BE2C (cell line): ENCODE measurements around the gene NAV2.

ENCODE experiments used
- DNase-seq: peaks from one replicate; pipeline ENCODE4 v3.0.0-alpha.2; 2020
- H3K27me3 ChIP-seq: fragments of 250-450 bp; sonication (Bioruptor Pico); 2 replicates; pipeline ENCODE4 v1.5.1; 2020; ENCODE audit warnings: mild to moderate bottlenecking
- H3K36me3 ChIP-seq: fragments of 250-450 bp; sonication (Bioruptor Pico); 2 replicates; pipeline ENCODE4 v1.5.1; 2020; ENCODE audit warnings: mild to moderate bottlenecking
- H3K4me1 ChIP-seq: fragments of 250-450 bp; sonication (Bioruptor Pico); 2 replicates; pipeline ENCODE4 v1.5.1; 2020
- H3K4me3 ChIP-seq: 2 replicates; pipeline ENCODE4 v1.5.1; 2011; ENCODE audit warnings: low read depth, low read length
- H3K9me3 ChIP-seq: fragments of 250-450 bp; sonication (Bioruptor Pico); 2 replicates; pipeline ENCODE4 v1.5.1; 2020
- CTCF ChIP-seq: IDR thresholded peaks from 2 replicates; pipeline ENCODE4 v1.5.1; 2012; ENCODE audit warnings: mild to moderate bottlenecking, low read depth, low read length

The NAV2 gene

GRCh38 chr11:19996571-19996970, 283.9 kb downstream of the NAV2 start:
- Histone ChIP-seq H3K4me1 (no peaks in the 10 kb centered on the region), H3K4me3 (no peak overlapping the region), H3K36me3 (no peaks in the 10 kb centered on the region), H3K27me3 (no peaks in the 10 kb centered on the region), H3K9me3 (no peaks in the 10 kb centered on the region)
- no peak for TF ChIP-seq CTCF
- DNase-seq, result no peak

GRCh38 chr11:20000022-20000350, 287.3 kb downstream of the NAV2 start:
- H3K36me3 ChIP-seq, result no peaks in the 10 kb centered on the region
- no peak for DNase-seq
- no peaks in the 10 kb centered on the region for H3K27me3 ChIP-seq
- no peaks in the 10 kb centered on the region for H3K9me3 ChIP-seq
- no peaks in the 10 kb centered on the region for H3K4me1 ChIP-seq
- H3K4me3 ChIP-seq, result no peak overlapping the region
- no peak for TF ChIP-seq CTCF

- H3K27me3 ChIP-seq, result no peaks in the 10 kb centered on the region
- H3K4me1 ChIP-seq, result no peaks in the 10 kb centered on the region
- no peaks in the 10 kb centered on the region for H3K36me3 ChIP-seq
- no peaks in the 10 kb centered on the region for H3K9me3 ChIP-seq
- DNase-seq, result no peak
- no peak overlapping the region for H3K4me3 ChIP-seq
- no peak for TF ChIP-seq CTCF
Observed at GRCh38 chr11:20000351-20001134, 287.9 kb downstream of the NAV2 start.

- DNase-seq, result no peak
- no peak for TF ChIP-seq CTCF
- Histone ChIP-seq H3K9me3 (no peaks in the 10 kb centered on the region), H3K27me3 (no peaks in the 10 kb centered on the region), H3K4me1 (no peaks in the 10 kb centered on the region), H3K4me3 (no peak overlapping the region), H3K36me3 (no peaks in the 10 kb centered on the region)
Observed at GRCh38 chr11:20002312-20003216, 289.9 kb downstream of the NAV2 start.

- Histone ChIP-seq H3K9me3 (no peaks in the 10 kb centered on the region), H3K36me3 (no peaks in the 10 kb centered on the region), H3K4me1 (no peaks in the 10 kb centered on the region), H3K4me3 (no peak overlapping the region), H3K27me3 (no peaks in the 10 kb centered on the region)
- TF ChIP-seq CTCF, result no peak
- DNase-seq, result no peak
Observed at GRCh38 chr11:20003351-20003750, 290.7 kb downstream of the NAV2 start.

GRCh38 chr11:20004866-20005265, 292.2 kb downstream of the NAV2 start:
- no peak for TF ChIP-seq CTCF
- Histone ChIP-seq H3K4me1 (no peaks in the 10 kb centered on the region), H3K9me3 (no peaks in the 10 kb centered on the region), H3K27me3 (no peaks in the 10 kb centered on the region), H3K4me3 (no peak overlapping the region), H3K36me3 (no peaks in the 10 kb centered on the region)
- DNase-seq, result no peak
